Caco-2 (cell line): ENCODE results near the gene PADI2. TPM values are rescaled to one million over a fixed set of nuclear protein-coding genes. Genes with fewer than 3 reads are reported as not detected.

Experiments used
- BruUV-seq: library from RNA; stranded (reverse); fragments of 400-500 nt; replicated peaks from 2 replicates; lab custom pipeline; 2021; lab: Mats Ljungman, UMichigan
- CTCF ChIA-PET: fragments of 300-600 bp; sonication (Branson Sonifier 250); formaldehyde crosslinking; loops from one replicate; lab custom pipeline; 2022; ENCODE audit warnings: antibody characterized with exemption; lab: Charles Lee
- POLR2A ChIA-PET: fragments of 300-600 bp; sonication (Branson Sonifier 250); formaldehyde crosslinking; loops from one replicate; lab custom pipeline; 2022; ENCODE audit warnings: antibody characterized with exemption; lab: Charles Lee
- DNase-seq, 2 experiments: peaks; one replicate each; pipeline versions ENCODE4 v3.0.0 to v3.0.0-alpha.2; 2020 to 2022
- H3K27me3 ChIP-seq: replicated peaks from 2 replicates; pipeline ENCODE4 v1.6.0; 2011; ENCODE audit warnings: low read length; ENCODE audit not compliant: control insufficient read depth, insufficient read depth
- H3K36me3 ChIP-seq: 2 replicates; pipeline ENCODE4 v1.5.1; 2011; ENCODE audit warnings: low read length; ENCODE audit not compliant: control insufficient read depth, insufficient read depth
- H3K4me1 ChIP-seq: fragments of 250-450 bp; sonication (Bioruptor Pico); 2 replicates; pipeline ENCODE4 v1.5.1; 2020; ENCODE audit warnings: mild to moderate bottlenecking
- H3K4me3 ChIP-seq: 2 replicates; pipeline ENCODE4 v1.5.1; 2011; ENCODE audit warnings: low read depth, mild to moderate bottlenecking, control low read depth, low read length
- H3K9me3 ChIP-seq: fragments of 250-450 bp; sonication (Bioruptor Pico); 2 replicates; pipeline ENCODE4 v1.5.1; 2020; ENCODE audit warnings: mild to moderate bottlenecking, moderate library complexity
- H3K27ac Mint-ChIP-seq: one replicate; pipeline ENCODE4 v1.8.0; 2022; ENCODE audit warnings: mixed read lengths; ENCODE audit not compliant: unreplicated experiment
- H3K27me3 Mint-ChIP-seq: one replicate; pipeline ENCODE4 v1.8.0; 2022; ENCODE audit warnings: mixed read lengths; ENCODE audit not compliant: insufficient read depth, unreplicated experiment
- H3K36me3 Mint-ChIP-seq: one replicate; pipeline ENCODE4 v1.8.0; 2022; ENCODE audit warnings: mild to moderate bottlenecking, mixed read lengths; ENCODE audit not compliant: insufficient read depth, unreplicated experiment
- H3K4me1 Mint-ChIP-seq: one replicate; pipeline ENCODE4 v1.8.0; 2022; ENCODE audit warnings: low read depth, mixed read lengths; ENCODE audit not compliant: unreplicated experiment
- H3K4me3 Mint-ChIP-seq: one replicate; pipeline ENCODE4 v1.8.0; 2022; ENCODE audit warnings: mild to moderate bottlenecking, moderate library complexity, mixed read lengths; ENCODE audit not compliant: unreplicated experiment
- H3K9me3 Mint-ChIP-seq: one replicate; pipeline ENCODE4 v1.8.0; 2022; ENCODE audit warnings: mixed read lengths; ENCODE audit not compliant: unreplicated experiment
- CTCF ChIP-seq, 2 experiments: fragments of 200-600 bp in 1 of 2; IDR thresholded peaks; 1 replicate in 1 of 2; 2 replicates in 1 of 2; pipeline versions ENCODE4 v1.5.1 to v1.8.0; 2011 to 2022; ENCODE audit warnings: antibody characterized with exemption in 1 of 2, control low read depth in 1 of 2, inconsistent platforms in 1 of 2, low read depth in 1 of 2, low read length in 1 of 2, mild to moderate bottlenecking in 1 of 2, moderate library complexity in 1 of 2; ENCODE audit not compliant: insufficient read depth in 1 of 2, severe bottlenecking in 1 of 2, unreplicated experiment in 1 of 2
- intact Hi-C: fragments of 100-400 bp; cut with micrococcal nuclease; formaldehyde crosslinking; loops from one replicate; pipeline ENCODE4 v1.10.0; 2022; ENCODE audit not compliant: unreplicated experiment
- total RNA-seq: library from RNA; stranded (reverse); gene quantifications from 2 replicates; pipeline ENCODE4 v1.2.3, GENCODE V29; 2022

Gene PADI2
- total RNA-seq, 1 experiment from 2014 or later = 0.73 TPM

GRCh38 chr1:17167041-17167785 lies 48.0 kb upstream of the PADI2 start:
- DNase-seq = no peak
- Mint-ChIP-seq H3K4me3 (no peak overlapping the region), H3K36me3 (no peaks in the 10 kb centered on the region), H3K9me3 (no peaks in the 10 kb centered on the region), H3K27me3 (peaks cover 6% of the 10 kb centered on the region), H3K4me1 (no peaks in the 10 kb centered on the region), H3K27ac (no peak overlapping the region)
- no peaks in the 10 kb centered on the region for H3K27me3 ChIP-seq
- H3K4me1 ChIP-seq = no peaks in the 10 kb centered on the region
- no TSS peak for BruUV-seq
- H3K9me3 ChIP-seq = no peaks in the 10 kb centered on the region
- H3K36me3 ChIP-seq = no peaks in the 10 kb centered on the region
- ChIA-PET CTCF (no interaction called here), POLR2A (no interaction called here)
- intact Hi-C loops = no loop called here
- H3K4me3 ChIP-seq = no peak overlapping the region
- no peak for TF ChIP-seq CTCF (IDR thresholded peaks at IDR 0.05; ENCODE audit: insufficient read depth in 1 of 2, low read depth in 1 of 2, low read length in 1 of 2, severe bottlenecking in 1 of 2, unreplicated experiment in 1 of 2)

- H3K27me3 ChIP-seq = no peaks in the 10 kb centered on the region
- H3K27ac Mint-ChIP-seq = no peak overlapping the region
- H3K4me1 ChIP-seq = no peaks in the 10 kb centered on the region
- no peak for DNase-seq
- H3K4me3 Mint-ChIP-seq = no peak overlapping the region
- H3K36me3 ChIP-seq = no peaks in the 10 kb centered on the region
- ChIA-PET CTCF (no interaction called here), POLR2A (no interaction called here)
- H3K4me1 Mint-ChIP-seq = no peaks in the 10 kb centered on the region
- no peaks in the 10 kb centered on the region for H3K36me3 Mint-ChIP-seq
- no peaks in the 10 kb centered on the region for H3K9me3 ChIP-seq
- peaks cover 6% of the 10 kb centered on the region for H3K27me3 Mint-ChIP-seq
- no peaks in the 10 kb centered on the region for H3K9me3 Mint-ChIP-seq
- intact Hi-C loops = no loop called here
- no peak for TF ChIP-seq CTCF (IDR thresholded peaks at IDR 0.05; ENCODE audit: insufficient read depth in 1 of 2, low read depth in 1 of 2, low read length in 1 of 2, severe bottlenecking in 1 of 2, unreplicated experiment in 1 of 2)
- no TSS peak for BruUV-seq
- no peak overlapping the region for H3K4me3 ChIP-seq
These were observed 46.6 kb upstream of the PADI2 start for GRCh38 chr1:17165823-17166222.

GRCh38 chr1:17163789-17164666 lies 44.8 kb upstream of the PADI2 start:
- intact Hi-C loops = no loop called here
- peaks cover 6% of the 10 kb centered on the region for H3K27me3 Mint-ChIP-seq
- no peaks in the 10 kb centered on the region for H3K9me3 Mint-ChIP-seq
- no peak overlapping the region for H3K4me3 Mint-ChIP-seq
- ChIA-PET CTCF (no interaction called here), POLR2A (no interaction called here)
- no peaks in the 10 kb centered on the region for H3K36me3 Mint-ChIP-seq
- H3K4me1 Mint-ChIP-seq = no peaks in the 10 kb centered on the region
- no peaks in the 10 kb centered on the region for H3K36me3 ChIP-seq
- no peak overlapping the region for H3K27ac Mint-ChIP-seq
- no peaks in the 10 kb centered on the region for H3K4me1 ChIP-seq
- no peaks in the 10 kb centered on the region for H3K27me3 ChIP-seq
- no peak for TF ChIP-seq CTCF (IDR thresholded peaks at IDR 0.05; ENCODE audit: insufficient read depth in 1 of 2, low read depth in 1 of 2, low read length in 1 of 2, severe bottlenecking in 1 of 2, unreplicated experiment in 1 of 2)
- H3K9me3 ChIP-seq = no peaks in the 10 kb centered on the region
- no peak overlapping the region for H3K4me3 ChIP-seq
- DNase-seq = no peak
- no TSS peak for BruUV-seq
